ENCODE results near the gene TMEM184B.

Gene TMEM184B

GRCh38 chr22:38175206-38176118 lies 97.3 kb downstream of the TMEM184B start:
- no peak for DNase-seq

GRCh38 chr22:38174626-38175025 lies 98.2 kb downstream of the TMEM184B start:
- DNase-seq = no peak

DNA sequence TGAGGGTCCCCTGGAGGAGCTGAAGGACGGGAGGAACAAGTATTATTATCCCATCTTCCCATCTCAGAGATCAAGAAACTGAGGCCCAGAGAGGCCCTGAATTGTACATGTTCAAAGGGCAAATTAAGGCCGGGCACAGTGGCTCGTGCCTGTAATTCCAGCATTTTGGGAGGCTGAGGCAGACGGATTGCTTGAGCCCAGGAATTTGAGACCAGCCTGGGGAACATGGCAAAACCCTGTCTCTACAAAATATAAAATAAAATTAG lies 99.2 kb downstream of the TMEM184B start:
- DNase-seq = no peak

- no peak for DNase-seq
Measured at GRCh38 chr22:38172832-38173640, 99.8 kb downstream of the TMEM184B start.

- DNase-seq = no peak
Measured at GRCh38 chr22:38171927-38172831, 100.6 kb downstream of the TMEM184B start.

GRCh38 chr22:38170469-38170868 lies 102.3 kb downstream of the TMEM184B start:
- DNase-seq = no peak

Measured in NCI-H1048 (cell line).